ENCODE data around the gene COG1. TPM values are rescaled to one million over a fixed set of nuclear protein-coding genes. Genes with fewer than 3 reads are reported as not detected.

Gene COG1
- total RNA-seq, 2 experiments from 2014 or later: 25.2 to 30.5 TPM

GRCh38 chr17:73205459-73205961, 12.7 kb downstream of the COG1 start:
- ATAC-seq (no peak), DNase-seq (no peak)
- no peaks in the 10 kb centered on the region for H3K27me3 Mint-ChIP-seq (ENCODE audit: low read depth)
- ChIA-PET CTCF (no interaction called here), POLR2A (interaction anchor here (0.9 to 2.0 kb wide), 2 partner anchors 12 to 26 kb away, joined by 3 to 6 read pairs; partner anchors contain the start of gene COG1)
- no peaks in the 10 kb centered on the region for H3K9me3 Mint-ChIP-seq (ENCODE audit: insufficient read depth)
- H3K4me3 Mint-ChIP-seq: no peak overlapping the region
- H3K36me3 Mint-ChIP-seq (ENCODE audit: low read depth): peaks cover 77% of the 10 kb centered on the region
- peaks cover 33% of the 10 kb centered on the region for H3K4me1 Mint-ChIP-seq (ENCODE audit: low read depth)
- no peak overlapping the region for H3K27ac Mint-ChIP-seq

GRCh38 chr17:73208139-73208827, 15.4 kb downstream of the COG1 start:
- CTCF ChIA-PET: interaction anchor here (1.2 kb wide), 1 partner anchor 22 kb away, joined by 3 read pairs; no protein-coding TSS in a partner anchor
- DNase-seq (no peak), ATAC-seq (no peak)
- Mint-ChIP-seq H3K27ac (no peak overlapping the region), H3K9me3 (ENCODE audit: insufficient read depth) (no peaks in the 10 kb centered on the region), H3K27me3 (ENCODE audit: low read depth) (no peaks in the 10 kb centered on the region), H3K4me3 (no peak overlapping the region), H3K36me3 (ENCODE audit: low read depth) (peaks cover 66% of the 10 kb centered on the region), H3K4me1 (ENCODE audit: low read depth) (peaks cover 42% of the 10 kb centered on the region)
- POLR2A ChIA-PET: interaction anchor here (1.3 to 1.5 kb wide), 2 partner anchors 12 to 15 kb away, joined by 3 to 4 read pairs; partner anchors contain the start of gene COG1

GRCh38 chr17:73209436-73209835, 16.6 kb downstream of the COG1 start:
- peaks cover 59% of the 10 kb centered on the region for H3K36me3 Mint-ChIP-seq (ENCODE audit: low read depth)
- peaks cover 34% of the 10 kb centered on the region for H3K4me1 Mint-ChIP-seq (ENCODE audit: low read depth)
- H3K4me3 Mint-ChIP-seq: no peak overlapping the region
- no peak for ATAC-seq
- H3K9me3 Mint-ChIP-seq (ENCODE audit: insufficient read depth): no peaks in the 10 kb centered on the region
- DNase-seq: no peak
- no peak overlapping the region for H3K27ac Mint-ChIP-seq
- H3K27me3 Mint-ChIP-seq (ENCODE audit: low read depth): no peaks in the 10 kb centered on the region
- ChIA-PET CTCF (no interaction called here), POLR2A (interaction anchor here (0.6 kb wide), 1 partner anchor 131 kb away, joined by 4 read pairs; no protein-coding TSS in a partner anchor)

GRCh38 chr17:73210002-73210678, 17.3 kb downstream of the COG1 start:
- Mint-ChIP-seq H3K4me3 (no peak overlapping the region), H3K4me1 (ENCODE audit: low read depth) (peaks cover 28% of the 10 kb centered on the region), H3K27ac (no peak overlapping the region), H3K9me3 (ENCODE audit: insufficient read depth) (no peaks in the 10 kb centered on the region), H3K36me3 (ENCODE audit: low read depth) (peaks cover 54% of the 10 kb centered on the region), H3K27me3 (ENCODE audit: low read depth) (no peaks in the 10 kb centered on the region)
- CTCF ChIA-PET: no interaction called here
- POLR2A ChIA-PET: interaction anchor here (0.7 kb wide), 1 partner anchor 476 kb away, joined by 3 read pairs; no protein-coding TSS in a partner anchor
- DNase-seq (no peak), ATAC-seq (no peak)

- no peaks in the 10 kb centered on the region for H3K9me3 Mint-ChIP-seq (ENCODE audit: insufficient read depth)
- H3K27me3 Mint-ChIP-seq (ENCODE audit: low read depth): no peaks in the 10 kb centered on the region
- peaks cover 51% of the 10 kb centered on the region for H3K36me3 Mint-ChIP-seq (ENCODE audit: low read depth)
- CTCF ChIA-PET: interaction anchor here (1.0 to 3.0 kb wide), 2 partner anchors 12 to 20 kb away, joined by 5 to 9 read pairs; a partner anchor contains a TSS
- peak overlapping the region; percentile 75 for H3K27ac Mint-ChIP-seq
- POLR2A ChIA-PET: interaction anchor here (0.6 to 1.0 kb wide), 3 partner anchors 16 to 20 kb away, joined by 4 to 5 read pairs (median 5); a partner anchor contains a TSS
- H3K4me1 Mint-ChIP-seq (ENCODE audit: low read depth): peaks cover 31% of the 10 kb centered on the region
- H3K4me3 Mint-ChIP-seq: peak overlapping the region; percentile 50
- ATAC-seq: peak; percentile 79
- DNase-seq: peak; percentile 69
Measured at GRCh38 chr17:73211745-73212144, 18.9 kb downstream of the COG1 start.

GRCh38 chr17:73214008-73214407, 21.2 kb downstream of the COG1 start:
- Mint-ChIP-seq H3K36me3 (ENCODE audit: low read depth) (peaks cover 39% of the 10 kb centered on the region), H3K27ac (no peak overlapping the region), H3K27me3 (ENCODE audit: low read depth) (no peaks in the 10 kb centered on the region), H3K4me1 (ENCODE audit: low read depth) (peaks cover 31% of the 10 kb centered on the region), H3K9me3 (ENCODE audit: insufficient read depth) (no peaks in the 10 kb centered on the region), H3K4me3 (no peak overlapping the region)
- CTCF ChIA-PET: interaction anchor here (1.7 to 4.7 kb wide), 4 partner anchors 13 to 22 kb away, joined by 6 to 30 read pairs (median 8); a partner anchor contains a TSS
- POLR2A ChIA-PET: interaction anchor here (0.8 to 1.8 kb wide), 3 partner anchors 18 to 20 kb away, joined by 4 to 5 read pairs (median 4); a partner anchor contains a TSS
- ATAC-seq (no peak), DNase-seq (no peak)

GRCh38 chr17:73214851-73215250, 22.0 kb downstream of the COG1 start:
- DNase-seq: no peak
- Mint-ChIP-seq H3K4me3 (no peak overlapping the region), H3K27me3 (ENCODE audit: low read depth) (no peaks in the 10 kb centered on the region), H3K27ac (no peak overlapping the region), H3K9me3 (ENCODE audit: insufficient read depth) (no peaks in the 10 kb centered on the region), H3K4me1 (ENCODE audit: low read depth) (peaks cover 31% of the 10 kb centered on the region), H3K36me3 (ENCODE audit: low read depth) (peaks cover 35% of the 10 kb centered on the region)
- no peak for ATAC-seq
- CTCF ChIA-PET: interaction anchor here (1.1 to 4.7 kb wide), 6 partner anchors 12 to 23 kb away, joined by 6 to 30 read pairs (median 8); a partner anchor contains a TSS
- POLR2A ChIA-PET: interaction anchor here (1.3 kb wide), 1 partner anchor 18 kb away, joined by 4 read pairs; no protein-coding TSS in a partner anchor

- ChIA-PET CTCF (interaction anchor here (1.1 to 4.7 kb wide), 6 partner anchors 12 to 488 kb away, joined by 5 to 30 read pairs (median 8); a partner anchor contains a TSS), POLR2A (no interaction called here)
- Mint-ChIP-seq H3K27ac (no peak overlapping the region), H3K36me3 (ENCODE audit: low read depth) (peaks cover 32% of the 10 kb centered on the region), H3K4me3 (no peak overlapping the region), H3K9me3 (ENCODE audit: insufficient read depth) (no peaks in the 10 kb centered on the region), H3K27me3 (ENCODE audit: low read depth) (no peaks in the 10 kb centered on the region), H3K4me1 (ENCODE audit: low read depth) (peaks cover 27% of the 10 kb centered on the region)
- ATAC-seq (no peak), DNase-seq (no peak)
Measured at GRCh38 chr17:73215447-73215846, 22.6 kb downstream of the COG1 start.

GRCh38 chr17:73223626-73224230, 30.9 kb downstream of the COG1 start:
- no peak for DNase-seq
- Mint-ChIP-seq H3K27me3 (ENCODE audit: low read depth) (no peaks in the 10 kb centered on the region), H3K36me3 (ENCODE audit: low read depth) (peaks cover 21% of the 10 kb centered on the region), H3K4me1 (ENCODE audit: low read depth) (peaks cover 41% of the 10 kb centered on the region), H3K27ac (no peak overlapping the region), H3K4me3 (no peak overlapping the region), H3K9me3 (ENCODE audit: insufficient read depth) (no peaks in the 10 kb centered on the region)
- ChIA-PET POLR2A (interaction anchor here (1.2 kb wide), 1 partner anchor 9 kb away, joined by 3 read pairs; a partner anchor contains a TSS), CTCF (interaction anchor here (0.9 to 1.5 kb wide), 2 partner anchors 12 to 20 kb away, joined by 3 to 5 read pairs; no protein-coding TSS in a partner anchor)
- no peak for ATAC-seq

- ChIA-PET CTCF (interaction anchor here (1.5 kb wide), 1 partner anchor 12 kb away, joined by 5 read pairs; no protein-coding TSS in a partner anchor), POLR2A (no interaction called here)
- Mint-ChIP-seq H3K36me3 (ENCODE audit: low read depth) (peaks cover 23% of the 10 kb centered on the region), H3K9me3 (ENCODE audit: insufficient read depth) (no peaks in the 10 kb centered on the region), H3K27me3 (ENCODE audit: low read depth) (no peaks in the 10 kb centered on the region), H3K27ac (no peak overlapping the region), H3K4me1 (ENCODE audit: low read depth) (peaks cover 46% of the 10 kb centered on the region), H3K4me3 (no peak overlapping the region)
- ATAC-seq: no peak
- no peak for DNase-seq
Measured at GRCh38 chr17:73224237-73224636, 31.4 kb downstream of the COG1 start.

- DNase-seq (no peak), ATAC-seq (no peak)
- POLR2A ChIA-PET: no interaction called here
- Mint-ChIP-seq H3K4me1 (ENCODE audit: low read depth) (peaks cover 48% of the 10 kb centered on the region), H3K27me3 (ENCODE audit: low read depth) (no peaks in the 10 kb centered on the region), H3K36me3 (ENCODE audit: low read depth) (peaks cover 25% of the 10 kb centered on the region), H3K4me3 (no peak overlapping the region), H3K9me3 (ENCODE audit: insufficient read depth) (no peaks in the 10 kb centered on the region), H3K27ac (no peak overlapping the region)
- CTCF ChIA-PET: interaction anchor here (4.0 kb wide), 1 partner anchor 9 kb away, joined by 30 read pairs; no protein-coding TSS in a partner anchor
Measured at GRCh38 chr17:73224663-73225305, 31.9 kb downstream of the COG1 start.
